HepG2 (cell line): Measurements from ENCODE around the gene ARL2. TPM values are rescaled to one million over a fixed set of nuclear protein-coding genes. Genes with fewer than 3 reads are reported as not detected.
A peak's percentile ranks its signal among the peaks of the same experiment; 100 is the strongest.

Experiments
- KDM5B ChIP-seq: sonication (generic); formaldehyde crosslinking; IDR thresholded peaks from 2 replicates; pipeline ENCODE4 v1.4.0; 2020; ENCODE audit warnings: missing genetic modification reagents, mild to moderate bottlenecking, borderline replicate concordance
- KLF15 ChIP-seq: sonication (generic); formaldehyde crosslinking; IDR thresholded peaks from 2 replicates; pipeline ENCODE4 v1.8.1; 2023; ENCODE audit warnings: borderline replicate concordance, mild to moderate bottlenecking, inconsistent platforms, missing genetic modification reagents, mixed read lengths
- POLR2AphosphoS2 ChIP-seq: IDR thresholded peaks from 2 replicates; pipeline ENCODE4 v1.6.1; 2011; ENCODE audit warnings: low read depth, low read length, improper control_type of control experiment
- RBFOX2 ChIP-seq: fragments of 200-400 bp; formaldehyde crosslinking; IDR thresholded peaks from 2 replicates; pipeline ENCODE4 v1.6.1; 2017; ENCODE audit warnings: low read depth, mild to moderate bottlenecking, low read length
- SALL1 ChIP-seq: sonication (generic); formaldehyde crosslinking; IDR thresholded peaks from 2 replicates; pipeline ENCODE4 v1.8.0; 2022; ENCODE audit warnings: mild to moderate bottlenecking, missing genetic modification reagents
- ZBTB7A ChIP-seq: sonication (generic); formaldehyde crosslinking; IDR thresholded peaks from 2 replicates; pipeline ENCODE4 v1.8.0; 2022; ENCODE audit warnings: mild to moderate bottlenecking, missing genetic modification reagents
- ZFP37 ChIP-seq: sonication (generic); formaldehyde crosslinking; IDR thresholded peaks from 2 replicates; pipeline ENCODE4 v1.4.0; 2020; ENCODE audit warnings: missing genetic modification reagents, borderline replicate concordance
- ZFX ChIP-seq: sonication (generic); formaldehyde crosslinking; IDR thresholded peaks from 2 replicates; pipeline ENCODE4 v1.4.0; 2020; ENCODE audit warnings: mild to moderate bottlenecking, low read depth, missing genetic modification reagents, moderate library complexity
- ZNF138 ChIP-seq: sonication (generic); formaldehyde crosslinking; IDR thresholded peaks from 2 replicates; pipeline ENCODE4 v1.5.0; 2020; ENCODE audit warnings: mild to moderate bottlenecking, low read depth, missing genetic modification reagents
- ZNF160 ChIP-seq: sonication (generic); formaldehyde crosslinking; IDR thresholded peaks from 2 replicates; pipeline ENCODE4 v1.8.0; 2022; ENCODE audit warnings: mild to moderate bottlenecking, inconsistent platforms, missing genetic modification reagents
- ZNF24 ChIP-seq: fragments of 450-650 bp; IDR thresholded peaks from 2 replicates; pipeline ENCODE4 v1.6.1; 2017; ENCODE audit warnings: antibody characterized with exemption, mild to moderate bottlenecking
- ZNF430 ChIP-seq: sonication (generic); formaldehyde crosslinking; IDR thresholded peaks from 2 replicates; pipeline ENCODE4 v1.9.0; 2021; ENCODE audit warnings: mild to moderate bottlenecking, missing genetic modification reagents
- ZNF816 ChIP-seq: sonication (generic); formaldehyde crosslinking; IDR thresholded peaks from 2 replicates; pipeline ENCODE4 v1.8.0; 2022; ENCODE audit warnings: missing genetic modification reagents, mild to moderate bottlenecking, borderline replicate concordance
- polyA plus RNA-seq, 8 experiments: library from polyadenylated mRNA; depleted of rRNA in 3 of 8; stranded (reverse) in 7 of 8; unstranded in 1 of 8; fragments of >200 nt; fragmentation: Illumina TruSeq in 4 of 8; extraction: Trizol in 4 of 8; gene quantifications; 2 replicates each; pipeline versions ENCODE4 v1.2.1 to v1.2.3, GENCODE V29; 2011 to 2016; ENCODE audit warnings: low read depth in 4 of 8, missing spikeins in 1 of 8, mixed read lengths in 1 of 8; ENCODE audit not compliant: insufficient read depth in 1 of 8
- total RNA-seq, 5 experiments: library from RNA; depleted of rRNA; stranded (reverse); fragments of >200 nt; fragmentation: Illumina TruSeq; extraction: Trizol; gene quantifications; 2 replicates each; pipeline ENCODE4 v1.2.3, GENCODE V29; 2016; ENCODE audit warnings: low read depth in 1 of 5
- TF ChIP-seq, protein P1 (sequence below): sonication (generic); formaldehyde crosslinking; IDR thresholded peaks from 2 replicates; pipeline ENCODE4 v1.4.0; 2020; ENCODE audit warnings: missing genetic modification reagents, borderline replicate concordance
- TF ChIP-seq, protein P2 (sequence below), 2 experiments: sonication (generic) in 1 of 2; formaldehyde crosslinking in 1 of 2; IDR thresholded peaks; 2 replicates each; pipeline versions ENCODE4 v1.5.1 to v1.6.1; 2011 to 2020; ENCODE audit warnings: borderline replicate concordance in 1 of 2, low read depth in 1 of 2, low read length in 1 of 2, mild to moderate bottlenecking in 1 of 2, missing genetic modification reagents in 1 of 2, moderate library complexity in 1 of 2
- TF ChIP-seq, protein P3 (sequence below): sonication (generic); formaldehyde crosslinking; IDR thresholded peaks from 2 replicates; pipeline ENCODE4 v1.4.0; 2020; ENCODE audit warnings: missing genetic modification reagents, borderline replicate concordance
- TF ChIP-seq, protein P4 (sequence below): sonication (generic); formaldehyde crosslinking; IDR thresholded peaks from 2 replicates; pipeline ENCODE4 v1.8.0; 2022; ENCODE audit warnings: missing genetic modification reagents, mild to moderate bottlenecking, inconsistent platforms, borderline replicate concordance

Gene ARL2
- total and polyA plus RNA-seq, 2 of the 13 experiments (the other 11 are each of a cell fraction or from before 2014, with no cell fraction given): 82.9 to 84.4 TPM

DNA sequence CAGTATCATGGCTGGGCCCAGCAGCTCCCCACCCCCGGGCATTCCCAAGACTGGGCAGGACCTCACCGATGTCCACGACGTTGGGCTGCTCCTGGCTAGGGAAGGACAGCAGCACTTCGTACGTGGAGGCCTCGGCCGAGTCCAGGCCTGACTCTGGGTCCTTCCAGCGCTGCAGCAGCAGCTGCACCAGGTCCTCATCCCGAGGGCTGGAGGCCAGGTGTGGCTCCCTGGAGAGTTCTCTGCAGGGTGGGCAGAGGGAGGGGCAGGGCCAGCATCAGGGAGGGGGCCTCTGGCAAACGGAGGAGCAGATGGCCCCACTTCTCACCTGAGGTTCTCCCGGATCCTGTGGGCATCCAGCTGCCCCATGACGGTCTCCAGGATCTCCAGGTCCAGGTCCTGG lies 44.1 kb downstream of the ARL2 start (continued):
- TF ChIP-seq, protein P1, sequence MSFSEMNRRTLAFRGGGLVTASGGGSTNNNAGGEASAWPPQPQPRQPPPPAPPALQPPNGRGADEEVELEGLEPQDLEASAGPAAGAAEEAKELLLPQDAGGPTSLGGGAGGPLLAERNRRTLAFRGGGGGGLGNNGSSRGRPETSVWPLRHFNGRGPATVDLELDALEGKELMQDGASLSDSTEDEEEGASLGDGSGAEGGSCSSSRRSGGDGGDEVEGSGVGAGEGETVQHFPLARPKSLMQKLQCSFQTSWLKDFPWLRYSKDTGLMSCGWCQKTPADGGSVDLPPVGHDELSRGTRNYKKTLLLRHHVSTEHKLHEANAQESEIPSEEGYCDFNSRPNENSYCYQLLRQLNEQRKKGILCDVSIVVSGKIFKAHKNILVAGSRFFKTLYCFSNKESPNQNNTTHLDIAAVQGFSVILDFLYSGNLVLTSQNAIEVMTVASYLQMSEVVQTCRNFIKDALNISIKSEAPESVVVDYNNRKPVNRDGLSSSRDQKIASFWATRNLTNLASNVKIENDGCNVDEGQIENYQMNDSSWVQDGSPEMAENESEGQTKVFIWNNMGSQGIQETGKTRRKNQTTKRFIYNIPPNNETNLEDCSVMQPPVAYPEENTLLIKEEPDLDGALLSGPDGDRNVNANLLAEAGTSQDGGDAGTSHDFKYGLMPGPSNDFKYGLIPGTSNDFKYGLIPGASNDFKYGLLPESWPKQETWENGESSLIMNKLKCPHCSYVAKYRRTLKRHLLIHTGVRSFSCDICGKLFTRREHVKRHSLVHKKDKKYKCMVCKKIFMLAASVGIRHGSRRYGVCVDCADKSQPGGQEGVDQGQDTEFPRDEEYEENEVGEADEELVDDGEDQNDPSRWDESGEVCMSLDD (CRISPR knock-in tag): no peak
- TF ChIP-seq SALL1 (CRISPR knock-in tag) (peak; percentile 31; the same call in 1 of the 2 replicates), ZNF816 (CRISPR knock-in tag) (no peak), POLR2AphosphoS2 (no peak), ZBTB7A (CRISPR knock-in tag) (no peak), ZNF430 (no peak), ZFX (peak; percentile 72; the same call in 1 of the 2 replicates), RBFOX2 (no peak), ZFP37 (CRISPR knock-in tag) (no peak), ZNF138 (CRISPR knock-in tag) (no peak), KDM5B (CRISPR knock-in tag) (0 out of 2 replicates have a peak, but pooled peaks have one; percentile 40), ZNF24 (no peak), ZNF160 (CRISPR knock-in tag) (0 out of 2 replicates have a peak, but pooled peaks have one; percentile 72), KLF15 (peak; percentile 63; the same call in 1 of the 2 replicates)
- TF ChIP-seq, protein P2, sequence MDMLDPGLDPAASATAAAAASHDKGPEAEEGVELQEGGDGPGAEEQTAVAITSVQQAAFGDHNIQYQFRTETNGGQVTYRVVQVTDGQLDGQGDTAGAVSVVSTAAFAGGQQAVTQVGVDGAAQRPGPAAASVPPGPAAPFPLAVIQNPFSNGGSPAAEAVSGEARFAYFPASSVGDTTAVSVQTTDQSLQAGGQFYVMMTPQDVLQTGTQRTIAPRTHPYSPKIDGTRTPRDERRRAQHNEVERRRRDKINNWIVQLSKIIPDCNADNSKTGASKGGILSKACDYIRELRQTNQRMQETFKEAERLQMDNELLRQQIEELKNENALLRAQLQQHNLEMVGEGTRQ (IDR thresholded peaks at IDR 0.05; ENCODE audit: low read depth, low read length): no peak
- TF ChIP-seq, protein P2 (CRISPR knock-in tag; IDR thresholded peaks at IDR 0.05; ENCODE audit: borderline replicate concordance): no peak
- TF ChIP-seq, protein P3, sequence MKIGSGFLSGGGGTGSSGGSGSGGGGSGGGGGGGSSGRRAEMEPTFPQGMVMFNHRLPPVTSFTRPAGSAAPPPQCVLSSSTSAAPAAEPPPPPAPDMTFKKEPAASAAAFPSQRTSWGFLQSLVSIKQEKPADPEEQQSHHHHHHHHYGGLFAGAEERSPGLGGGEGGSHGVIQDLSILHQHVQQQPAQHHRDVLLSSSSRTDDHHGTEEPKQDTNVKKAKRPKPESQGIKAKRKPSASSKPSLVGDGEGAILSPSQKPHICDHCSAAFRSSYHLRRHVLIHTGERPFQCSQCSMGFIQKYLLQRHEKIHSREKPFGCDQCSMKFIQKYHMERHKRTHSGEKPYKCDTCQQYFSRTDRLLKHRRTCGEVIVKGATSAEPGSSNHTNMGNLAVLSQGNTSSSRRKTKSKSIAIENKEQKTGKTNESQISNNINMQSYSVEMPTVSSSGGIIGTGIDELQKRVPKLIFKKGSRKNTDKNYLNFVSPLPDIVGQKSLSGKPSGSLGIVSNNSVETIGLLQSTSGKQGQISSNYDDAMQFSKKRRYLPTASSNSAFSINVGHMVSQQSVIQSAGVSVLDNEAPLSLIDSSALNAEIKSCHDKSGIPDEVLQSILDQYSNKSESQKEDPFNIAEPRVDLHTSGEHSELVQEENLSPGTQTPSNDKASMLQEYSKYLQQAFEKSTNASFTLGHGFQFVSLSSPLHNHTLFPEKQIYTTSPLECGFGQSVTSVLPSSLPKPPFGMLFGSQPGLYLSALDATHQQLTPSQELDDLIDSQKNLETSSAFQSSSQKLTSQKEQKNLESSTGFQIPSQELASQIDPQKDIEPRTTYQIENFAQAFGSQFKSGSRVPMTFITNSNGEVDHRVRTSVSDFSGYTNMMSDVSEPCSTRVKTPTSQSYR (CRISPR knock-in tag): no peak
- TF ChIP-seq, protein P4, sequence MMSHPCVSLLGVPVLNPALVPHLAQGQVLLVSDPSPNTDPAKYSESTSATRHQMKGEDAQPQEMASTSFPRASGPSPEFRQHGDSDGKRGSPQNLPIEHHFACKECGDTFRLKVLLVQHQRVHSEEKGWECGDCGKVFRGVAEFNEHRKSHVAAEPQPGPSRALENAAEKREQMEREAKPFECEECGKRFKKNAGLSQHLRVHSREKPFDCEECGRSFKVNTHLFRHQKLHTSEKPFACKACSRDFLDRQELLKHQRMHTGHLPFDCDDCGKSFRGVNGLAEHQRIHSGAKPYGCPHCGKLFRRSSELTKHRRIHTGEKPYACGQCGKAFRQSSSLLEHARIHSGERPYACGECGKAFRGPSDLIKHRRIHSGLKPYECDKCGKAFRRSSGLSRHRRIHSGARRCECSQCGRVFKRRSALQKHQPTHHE (CRISPR knock-in tag): no peak
